ENCODE data around the gene TXNDC16.
A peak's percentile ranks its signal among the peaks of the same experiment; 100 is the strongest.
"Not testable (repeated sequence)": the region's sequence is repeated elsewhere in the genome, so short reads cannot be mapped to it uniquely, and the experiment has no call there.

TXNDC16 gene, protein sequence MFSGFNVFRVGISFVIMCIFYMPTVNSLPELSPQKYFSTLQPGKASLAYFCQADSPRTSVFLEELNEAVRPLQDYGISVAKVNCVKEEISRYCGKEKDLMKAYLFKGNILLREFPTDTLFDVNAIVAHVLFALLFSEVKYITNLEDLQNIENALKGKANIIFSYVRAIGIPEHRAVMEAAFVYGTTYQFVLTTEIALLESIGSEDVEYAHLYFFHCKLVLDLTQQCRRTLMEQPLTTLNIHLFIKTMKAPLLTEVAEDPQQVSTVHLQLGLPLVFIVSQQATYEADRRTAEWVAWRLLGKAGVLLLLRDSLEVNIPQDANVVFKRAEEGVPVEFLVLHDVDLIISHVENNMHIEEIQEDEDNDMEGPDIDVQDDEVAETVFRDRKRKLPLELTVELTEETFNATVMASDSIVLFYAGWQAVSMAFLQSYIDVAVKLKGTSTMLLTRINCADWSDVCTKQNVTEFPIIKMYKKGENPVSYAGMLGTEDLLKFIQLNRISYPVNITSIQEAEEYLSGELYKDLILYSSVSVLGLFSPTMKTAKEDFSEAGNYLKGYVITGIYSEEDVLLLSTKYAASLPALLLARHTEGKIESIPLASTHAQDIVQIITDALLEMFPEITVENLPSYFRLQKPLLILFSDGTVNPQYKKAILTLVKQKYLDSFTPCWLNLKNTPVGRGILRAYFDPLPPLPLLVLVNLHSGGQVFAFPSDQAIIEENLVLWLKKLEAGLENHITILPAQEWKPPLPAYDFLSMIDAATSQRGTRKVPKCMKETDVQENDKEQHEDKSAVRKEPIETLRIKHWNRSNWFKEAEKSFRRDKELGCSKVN

DNA sequence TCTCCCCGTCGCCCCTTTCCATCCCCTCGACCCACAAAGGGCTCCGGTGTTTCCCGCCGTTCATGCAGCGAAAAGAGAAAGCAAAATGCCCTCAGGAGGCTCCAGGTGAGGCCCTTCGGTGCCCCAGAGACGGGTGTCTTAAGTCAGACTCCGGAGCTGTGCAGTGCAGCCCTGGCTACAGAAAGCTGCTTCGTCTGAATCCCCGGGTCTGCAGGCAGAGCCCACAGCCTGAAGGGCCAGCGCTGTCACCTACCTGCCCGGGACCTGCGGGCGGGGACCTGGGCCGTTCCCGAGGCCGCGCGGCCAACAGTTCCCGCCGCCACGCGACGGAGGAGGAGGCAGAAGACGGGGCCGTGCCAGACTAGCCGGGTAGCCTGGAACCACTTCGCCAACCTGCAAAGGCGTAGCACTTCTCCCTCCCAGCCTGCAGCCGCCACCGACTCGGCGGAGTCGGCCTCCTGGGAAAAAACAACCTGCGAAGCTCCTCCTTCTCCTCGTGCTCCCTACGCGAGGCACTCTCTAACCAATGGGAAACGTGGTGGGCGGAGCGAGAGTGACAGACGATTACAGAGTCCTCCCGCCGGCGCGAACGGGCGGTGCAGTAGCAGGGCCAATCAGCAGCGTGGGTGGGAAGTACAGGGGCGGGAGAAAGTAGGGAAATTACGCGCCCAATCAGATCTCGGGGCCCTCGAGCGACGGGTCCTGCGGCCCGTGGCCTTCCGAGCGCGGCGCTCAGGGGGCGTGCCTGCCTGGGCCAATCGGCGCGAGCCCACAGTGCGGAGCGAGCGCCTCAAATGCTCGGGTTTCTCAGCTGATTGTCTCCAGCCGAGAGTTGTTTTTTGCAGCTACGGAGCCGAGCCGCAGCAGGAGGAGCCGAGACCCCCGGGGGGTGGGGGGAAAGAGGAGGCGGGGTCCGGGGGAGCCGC, at the start of gene TXNDC16, which contains the start of gene GPR137C:
Gene TXNDC16, minus strand, starts transcription at position 443 of the 926 bp plus-strand sequence. CDS start 8,948 bp downstream, outside the sequence.
Gene GPR137C, plus strand, starts transcription at position 774 of the 926 bp plus-strand sequence. CDS start 312 bp downstream, outside the sequence.
- peak; percentile 100 for DNase-seq

DNA sequence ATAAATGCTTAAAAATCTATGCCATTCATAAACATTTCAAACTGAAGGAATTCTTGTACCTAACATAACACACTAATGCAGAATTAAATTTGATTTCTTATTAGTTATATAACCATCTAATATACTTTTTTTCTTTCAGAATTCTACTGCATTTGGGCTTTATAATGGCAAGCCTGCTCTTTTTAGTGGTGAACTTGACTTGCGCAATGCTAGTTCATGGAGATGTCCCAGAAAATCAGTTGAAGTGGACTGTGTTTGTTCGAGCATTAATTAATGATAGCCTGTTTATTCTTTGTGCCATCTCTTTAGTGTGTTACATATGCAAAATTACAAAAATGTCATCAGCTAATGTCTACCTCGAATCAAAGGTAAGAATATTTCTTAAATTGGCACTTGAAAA, 47.7 kb upstream of the TXNDC16 start:
- DNase-seq = no peak

DNA sequence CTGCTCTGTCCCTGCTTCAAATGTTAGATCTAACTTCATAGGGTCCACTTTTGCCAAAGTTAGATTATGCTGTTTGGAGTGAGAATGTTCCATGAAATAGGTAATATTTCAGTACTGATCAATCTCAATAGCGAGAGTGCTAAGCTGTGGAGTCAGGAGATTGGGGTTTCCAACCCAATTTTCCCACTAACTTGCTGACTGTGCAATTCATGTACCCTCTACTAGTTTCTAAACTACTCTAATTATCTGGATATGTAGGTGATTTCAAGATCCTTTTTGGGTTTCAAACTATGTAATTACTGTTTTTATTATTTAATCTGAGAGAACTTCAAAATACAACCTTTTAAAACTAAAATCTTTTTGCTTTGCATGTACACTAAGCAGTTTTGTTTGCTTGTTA, 46.3 kb upstream of the TXNDC16 start:
- DNase-seq = no peak

GRCh38 chr14:52596861-52597260, 44.6 kb upstream of the TXNDC16 start:
- peak; percentile 3 for DNase-seq

DNA sequence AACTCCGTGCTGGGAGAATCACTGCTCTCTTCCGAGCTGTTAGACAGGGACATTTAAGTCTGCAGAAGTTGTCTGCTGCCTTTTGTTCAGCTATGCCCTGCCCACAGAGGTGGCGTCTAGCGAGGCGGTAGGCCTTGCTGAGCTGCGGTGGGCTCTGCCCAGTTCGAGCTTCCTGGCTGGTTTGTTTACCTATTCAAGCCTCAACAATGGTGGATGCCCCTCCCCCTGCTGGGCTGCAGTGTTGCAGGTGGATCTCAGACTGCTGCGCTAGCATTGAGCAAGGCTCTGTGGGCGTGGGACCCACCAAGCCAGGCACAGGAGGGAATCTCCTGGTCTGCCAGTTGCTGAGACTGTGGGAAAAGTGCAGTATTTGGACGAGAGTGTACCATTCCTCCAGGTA, 44.0 kb upstream of the TXNDC16 start:
- no peak for DNase-seq

DNA sequence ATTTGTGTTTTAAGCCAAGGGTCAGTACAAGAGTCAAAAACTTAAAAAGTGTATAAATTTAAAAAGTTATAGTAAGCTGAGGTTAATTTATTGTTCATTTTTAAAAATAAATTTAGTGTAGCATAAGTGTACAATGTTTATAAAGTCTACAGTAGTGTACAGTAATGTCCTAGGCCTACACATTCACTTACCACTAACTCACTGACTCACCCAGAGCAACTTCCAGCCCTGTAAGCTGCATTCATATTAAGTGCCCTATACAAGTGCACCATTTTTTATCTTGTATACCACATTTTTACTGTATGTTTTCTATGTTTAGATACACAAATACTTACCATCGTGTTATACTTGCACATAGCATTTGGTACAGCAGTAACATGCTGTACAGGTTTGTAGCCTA, 38.0 kb upstream of the TXNDC16 start:
- no peak for DNase-seq

- DNase-seq = peak; percentile 2
These were observed 37.3 kb upstream of the TXNDC16 start for GRCh38 chr14:52589646-52590045.

DNA sequence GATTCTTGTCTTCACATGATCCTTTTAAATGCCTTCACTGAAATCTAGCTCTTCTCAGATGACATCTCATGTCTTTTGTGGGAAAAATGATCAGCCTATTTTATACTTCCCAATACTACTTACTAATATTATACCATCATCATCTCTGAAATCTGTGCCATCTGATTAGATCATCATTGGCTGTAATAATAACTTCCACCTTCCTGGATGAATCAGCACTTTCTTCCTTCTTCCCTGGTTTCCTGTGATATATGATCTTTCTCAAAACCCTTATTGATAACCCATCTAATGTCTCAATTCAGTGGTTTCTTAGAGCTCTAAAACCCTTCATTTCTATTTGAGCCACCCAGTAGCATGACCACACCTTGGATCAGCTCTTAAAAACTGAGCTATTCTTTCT, 31.2 kb upstream of the TXNDC16 start:
- peak; percentile 14 for DNase-seq

DNA sequence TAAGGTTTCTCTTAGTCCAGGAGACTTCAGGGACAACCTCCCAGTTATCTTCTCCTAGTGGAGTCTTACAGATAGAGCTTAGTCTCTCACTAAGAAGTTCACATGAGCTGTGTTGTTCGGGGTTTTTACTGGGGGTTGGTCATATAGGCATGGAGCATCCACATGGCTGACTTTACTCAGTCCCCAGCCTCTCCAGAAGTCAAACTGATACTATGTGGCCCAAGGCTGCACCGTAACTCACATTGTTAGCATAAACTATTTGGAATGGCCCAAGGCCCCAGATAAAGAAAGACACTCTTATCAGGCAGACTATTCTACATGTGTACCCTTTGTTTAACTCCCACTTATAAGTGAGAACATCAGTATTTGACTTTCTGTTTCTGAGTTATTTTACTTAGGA, 23.6 kb upstream of the TXNDC16 start:
- no peak for DNase-seq

- not testable (repeated sequence) for DNase-seq
These were observed 16.1 kb upstream of the TXNDC16 start for GRCh38 chr14:52568454-52568853.

DNA sequence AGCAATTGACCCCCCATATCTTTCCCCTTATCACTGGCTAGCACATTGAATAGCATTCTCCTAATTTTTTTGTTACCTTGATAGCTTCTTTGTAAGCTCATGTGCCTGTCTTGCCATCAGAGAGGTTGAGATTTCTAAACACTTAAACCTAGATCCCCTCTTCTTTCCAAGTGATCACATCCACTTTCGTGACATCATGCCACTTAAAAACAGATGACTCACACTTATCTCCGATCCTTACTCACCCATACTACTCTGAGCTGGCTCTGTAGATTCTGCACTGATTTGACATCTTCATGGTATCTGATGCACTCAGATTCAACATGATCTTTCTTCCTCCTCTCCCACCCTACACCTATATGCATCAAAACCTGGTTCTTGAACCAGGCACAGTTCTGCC, 10.8 kb upstream of the TXNDC16 start:
- peak; percentile 80 for DNase-seq

- DNase-seq = no peak
These were observed 6.4 kb upstream of the TXNDC16 start for GRCh38 chr14:52558688-52559087.

DNA sequence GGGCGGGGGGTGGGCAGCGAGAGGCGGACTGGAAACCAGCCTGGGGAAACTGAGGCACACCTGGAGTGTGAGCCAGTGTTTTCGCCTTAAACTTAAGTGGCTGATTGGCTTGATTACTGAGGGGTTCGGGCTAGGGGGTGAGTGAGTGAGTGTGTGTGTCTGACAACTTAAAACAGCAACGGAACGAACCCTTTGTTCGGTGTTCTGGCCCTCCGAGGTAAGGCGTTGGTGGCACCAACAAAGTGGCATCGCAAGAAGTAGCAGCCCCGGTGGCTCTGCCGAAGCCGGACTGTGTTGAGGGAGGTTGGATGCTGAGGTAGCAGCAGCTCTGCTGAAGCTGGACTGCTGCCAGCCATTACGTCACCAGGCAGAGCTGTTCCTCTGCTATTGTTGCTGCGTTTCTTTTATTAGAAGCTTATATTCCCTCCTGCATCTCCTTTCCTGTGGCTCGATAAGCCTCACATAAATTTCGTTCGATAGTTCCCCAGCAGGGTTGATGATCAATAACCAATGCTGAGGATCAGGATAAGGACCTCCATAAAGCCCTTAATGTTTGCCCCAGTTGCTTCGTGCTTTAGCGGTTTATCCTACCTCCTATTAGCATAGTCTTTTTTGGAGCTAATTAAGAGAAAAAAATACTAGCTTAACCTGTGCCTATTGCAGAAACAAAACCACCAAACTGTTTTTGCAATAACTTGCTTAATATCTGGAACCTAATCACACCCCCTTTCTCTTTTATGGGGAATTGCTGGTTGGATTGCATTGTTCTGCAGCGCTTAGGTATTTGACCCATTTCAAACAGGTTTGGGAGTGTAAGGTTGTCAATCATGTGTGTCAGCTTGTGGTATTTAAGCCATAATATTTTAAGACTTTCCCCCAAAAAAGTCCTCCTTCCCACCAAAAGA, 1.6 kb upstream of the TXNDC16 start:
- peak; percentile 74 for DNase-seq

- peak; percentile 10 for DNase-seq
These were observed 831 bp upstream of the TXNDC16 start for GRCh38 chr14:52553002-52553670.

GRCh38 chr14:52551696-52552062, 626 bp downstream of the TXNDC16 start:
- peak; percentile 42 for DNase-seq

DNA sequence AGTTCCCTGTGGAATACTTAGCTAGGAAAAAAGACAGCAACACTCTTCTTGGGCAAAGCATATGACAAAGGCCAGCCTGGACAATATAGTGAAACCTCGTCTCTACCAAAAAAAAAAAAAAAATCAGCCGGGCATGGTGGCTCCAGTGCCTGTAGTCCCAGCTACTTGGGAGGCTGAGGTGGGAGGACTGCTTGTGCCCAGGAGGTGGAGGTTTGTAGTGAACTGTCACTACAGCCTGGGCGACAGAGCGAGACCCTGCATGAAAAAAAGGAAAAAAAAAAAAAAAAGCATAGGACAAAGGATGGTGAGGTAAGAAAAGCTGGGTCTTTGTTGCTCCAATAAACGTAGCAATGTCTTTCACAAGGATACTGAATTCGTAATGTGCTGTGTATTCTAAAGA, 1.1 kb downstream of the TXNDC16 start:
- no peak for DNase-seq

DNA sequence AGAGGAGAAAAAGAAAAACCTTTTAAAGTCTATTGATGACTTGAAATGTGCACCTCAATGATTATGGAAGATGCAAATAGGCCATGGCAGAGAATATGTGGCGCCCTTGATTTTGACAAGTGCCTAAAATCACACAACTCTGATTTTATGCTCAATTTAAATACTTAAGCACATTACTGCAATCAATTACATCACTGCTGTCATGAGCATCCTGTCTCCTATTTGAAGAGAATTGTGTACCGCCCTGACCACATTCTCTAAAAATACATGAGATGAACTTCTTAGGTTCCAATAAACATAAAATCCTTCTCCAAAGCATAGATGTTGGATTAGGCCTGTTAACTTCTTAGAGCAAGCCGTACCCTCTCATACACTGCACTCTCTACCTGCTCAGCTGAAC, 1.6 kb downstream of the TXNDC16 start:
- no peak for DNase-seq

DNA sequence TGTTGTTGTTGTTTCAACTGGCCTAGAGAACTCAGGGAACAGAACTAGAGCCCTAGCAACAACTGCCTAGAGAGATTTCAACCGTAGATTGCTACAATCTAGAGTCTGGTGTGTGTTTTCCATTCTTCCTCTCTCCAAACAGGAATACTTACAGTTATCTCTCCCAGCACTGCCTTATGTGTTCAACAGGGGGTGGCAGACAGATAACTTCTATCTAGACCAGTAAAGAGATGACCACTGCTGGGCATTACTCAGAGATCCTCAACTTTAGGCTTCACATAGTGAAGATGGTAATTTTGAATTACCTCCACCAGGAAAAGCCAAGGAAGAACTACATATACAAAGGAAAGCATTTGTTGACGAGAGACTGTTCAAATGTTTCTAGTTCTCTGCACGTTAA, 4.8 kb downstream of the TXNDC16 start:
- no peak for DNase-seq

- DNase-seq = no peak
These were observed 5.3 kb downstream of the TXNDC16 start for GRCh38 chr14:52547027-52547426.

DNA sequence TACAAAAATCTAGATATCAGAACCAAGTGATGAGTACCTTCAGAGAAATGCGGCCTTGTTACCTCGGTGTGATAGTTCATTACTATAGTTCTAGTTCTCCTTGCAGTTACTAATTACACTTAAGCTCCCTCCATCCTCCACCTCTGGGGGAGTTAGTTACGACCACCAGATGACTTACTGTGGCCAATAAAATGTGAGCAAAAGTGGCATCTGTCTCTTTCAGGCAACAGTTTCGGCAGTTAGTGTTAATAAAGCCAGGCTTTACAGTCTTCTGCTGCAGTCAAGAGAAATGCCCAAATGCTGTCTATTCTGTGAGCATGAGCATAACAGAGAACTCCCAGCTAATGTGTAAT, 6.0 kb downstream of the TXNDC16 start:
- no peak for DNase-seq

Measured in HCEC 1CT (cell line).